Endodermal cell (in vitro differentiated cells): ENCODE measurements around the gene RBKS. TPM values are rescaled to one million over a fixed set of nuclear protein-coding genes. Genes with fewer than 3 reads are reported as not detected.

Experiments
- DNase-seq: peaks from one replicate; pipeline ENCODE4 v3.0.0-alpha.2; 2017
- H3K27ac ChIP-seq: 2 replicates; pipeline ENCODE4 v1.5.1; 2013; ENCODE audit warnings: mild to moderate bottlenecking, low read depth, low read length, moderate library complexity
- H3K27me3 ChIP-seq: 2 replicates; pipeline ENCODE4 v1.6.1; 2013; ENCODE audit warnings: mild to moderate bottlenecking, low read length, moderate library complexity; ENCODE audit not compliant: insufficient read depth, control insufficient read depth, poor library complexity, severe bottlenecking
- H3K36me3 ChIP-seq: 2 replicates; pipeline ENCODE4 v1.7.0; 2013; ENCODE audit warnings: mild to moderate bottlenecking, low read length, moderate library complexity; ENCODE audit not compliant: control insufficient read depth, insufficient read depth
- H3K4me1 ChIP-seq: one replicate; pipeline ENCODE4 v1.7.0; 2013; ENCODE audit warnings: low read length; ENCODE audit not compliant: control insufficient read depth, insufficient read depth
- H3K4me3 ChIP-seq: 2 replicates; pipeline ENCODE4 v1.5.1; 2013; ENCODE audit warnings: mild to moderate bottlenecking, low read length, moderate library complexity
- H3K9ac ChIP-seq: 2 replicates; pipeline ENCODE4 v1.6.1; 2013; ENCODE audit warnings: mild to moderate bottlenecking, low read length, moderate library complexity; ENCODE audit not compliant: poor library complexity, severe bottlenecking; ENCODE audit errors: extremely low read depth
- H3K9me3 ChIP-seq: 2 replicates; pipeline ENCODE4 v1.6.1; 2013; ENCODE audit warnings: mild to moderate bottlenecking, low read length, moderate library complexity; ENCODE audit not compliant: control insufficient read depth
- H3K27ac Mint-ChIP-seq: 2 replicates; pipeline ENCODE4 v1.8.0; 2020; ENCODE audit warnings: mixed read lengths
- H3K27me3 Mint-ChIP-seq: 2 replicates; pipeline ENCODE4 v1.8.0; 2021; ENCODE audit warnings: mild to moderate bottlenecking, mixed read lengths; ENCODE audit not compliant: insufficient read depth
- H3K36me3 Mint-ChIP-seq: 2 replicates; pipeline ENCODE4 v1.8.0; 2020; ENCODE audit warnings: low read depth, mixed read lengths
- H3K4me1 Mint-ChIP-seq: 2 replicates; pipeline ENCODE4 v1.8.0; 2020; ENCODE audit warnings: mixed read lengths
- H3K4me3 Mint-ChIP-seq: 2 replicates; pipeline ENCODE4 v1.8.0; 2020; ENCODE audit warnings: mild to moderate bottlenecking, moderate library complexity, mixed read lengths
- H3K9me3 Mint-ChIP-seq: 2 replicates; pipeline ENCODE4 v1.8.0; 2020; ENCODE audit warnings: mild to moderate bottlenecking, mixed read lengths
- CTCF ChIP-seq: fragments of 200-600 bp; sonication (generic); conservative IDR thresholded peaks from 2 replicates; pipeline ENCODE4 v1.5.0; 2021; ENCODE audit warnings: antibody characterized with exemption, mild to moderate bottlenecking
- WGBS, 2 experiments: methylation state at CpG; one replicate each; pipeline versions ENCODE4 v1.1.5 to v1.1.7; 2013; ENCODE audit warnings: missing lambda C conversion rate in 2 of 2, mixed read lengths in 1 of 2; ENCODE audit not compliant: insufficient coverage in 1 of 2, insufficient read length in 1 of 2; 5-methylcytosine and 5-hydroxymethylcytosine counted together
- total RNA-seq, 2 donors: library from RNA; stranded (reverse); fragmentation: NEBNext Ultra II Directional in 1 of 2; extraction: Animal tissue kit (Norgen Biotek cat#: 25700) in 1 of 2; gene quantifications; 2 replicates in 1 of 2; 3 replicates in 1 of 2; pipeline ENCODE4 v1.2.1, GENCODE V29; 2021

Gene RBKS
- total RNA-seq, 2 donors from 2014 or later = 4.4 to 4.9 TPM

DNA sequence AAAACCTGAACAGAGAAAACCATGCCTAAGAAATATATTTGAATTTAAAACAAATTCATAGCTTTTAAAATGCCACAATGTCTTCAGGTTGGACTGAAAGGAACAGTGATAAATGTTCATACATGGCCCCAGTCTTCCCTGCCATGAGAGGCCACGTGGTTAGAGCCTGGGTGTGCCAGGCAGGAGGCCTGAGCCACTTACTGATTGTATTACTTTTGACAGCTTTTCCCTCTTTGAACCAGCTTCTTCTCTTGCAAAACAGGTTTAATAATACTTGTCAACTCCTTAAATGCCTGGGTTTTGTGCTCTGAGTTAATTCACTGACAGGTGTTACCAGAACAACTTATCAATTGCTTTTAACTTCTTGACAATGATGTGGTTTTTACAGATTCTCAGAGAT is 27.0 kb downstream of the RBKS start:
- no peak for DNase-seq
- Mint-ChIP-seq H3K36me3 (no peaks in the 10 kb centered on the region), H3K27me3 (peaks cover 57% of the 10 kb centered on the region), H3K9me3 (peaks cover 3% of the 10 kb centered on the region), H3K4me1 (peaks cover 8% of the 10 kb centered on the region), H3K27ac (no peak overlapping the region), H3K4me3 (no peak overlapping the region)
- H3K9ac ChIP-seq = no peak overlapping the region
- H3K4me1 ChIP-seq = peaks cover 4% of the 10 kb centered on the region
- H3K27ac ChIP-seq = no peak overlapping the region
- peaks cover 33% of the 10 kb centered on the region for H3K27me3 ChIP-seq
- H3K36me3 ChIP-seq = no peaks in the 10 kb centered on the region
- WGBS, 2 experiments = 51 to 67% methylated on average over 1 of the region's 1 CpG
- TF ChIP-seq CTCF = no peak
- H3K4me3 ChIP-seq = no peak overlapping the region
- H3K9me3 ChIP-seq = peaks cover 5% of the 10 kb centered on the region

DNA sequence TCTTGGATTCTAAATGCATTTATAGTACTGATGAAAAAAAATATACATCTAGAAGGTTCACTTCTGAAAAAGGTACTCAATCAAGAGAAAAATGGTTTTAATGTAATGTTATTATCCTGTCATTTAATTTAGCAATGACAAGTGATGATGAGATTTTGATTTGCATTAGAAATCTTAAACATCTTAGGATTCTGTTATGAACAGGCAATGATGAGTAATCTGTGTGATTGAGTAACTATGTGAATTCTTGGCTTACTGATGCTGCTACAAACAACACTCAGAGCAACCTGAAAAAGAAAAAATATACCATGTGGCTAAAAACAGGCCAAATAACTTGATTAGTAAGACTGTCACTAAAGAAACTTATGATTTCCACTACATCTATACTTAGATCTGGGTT is 30.1 kb downstream of the RBKS start:
- no peak overlapping the region for H3K9ac ChIP-seq
- H3K27me3 ChIP-seq = peaks cover 12% of the 10 kb centered on the region
- Mint-ChIP-seq H3K4me1 (peaks cover 8% of the 10 kb centered on the region), H3K27ac (no peak overlapping the region), H3K36me3 (no peaks in the 10 kb centered on the region), H3K9me3 (peaks cover 21% of the 10 kb centered on the region), H3K4me3 (no peak overlapping the region), H3K27me3 (peaks cover 47% of the 10 kb centered on the region)
- H3K27ac ChIP-seq = no peak overlapping the region
- H3K4me3 ChIP-seq = no peak overlapping the region
- no peaks in the 10 kb centered on the region for H3K36me3 ChIP-seq
- DNase-seq = no peak
- H3K4me1 ChIP-seq = peaks cover 4% of the 10 kb centered on the region
- no peak for TF ChIP-seq CTCF
- H3K9me3 ChIP-seq = peaks cover 24% of the 10 kb centered on the region

DNA sequence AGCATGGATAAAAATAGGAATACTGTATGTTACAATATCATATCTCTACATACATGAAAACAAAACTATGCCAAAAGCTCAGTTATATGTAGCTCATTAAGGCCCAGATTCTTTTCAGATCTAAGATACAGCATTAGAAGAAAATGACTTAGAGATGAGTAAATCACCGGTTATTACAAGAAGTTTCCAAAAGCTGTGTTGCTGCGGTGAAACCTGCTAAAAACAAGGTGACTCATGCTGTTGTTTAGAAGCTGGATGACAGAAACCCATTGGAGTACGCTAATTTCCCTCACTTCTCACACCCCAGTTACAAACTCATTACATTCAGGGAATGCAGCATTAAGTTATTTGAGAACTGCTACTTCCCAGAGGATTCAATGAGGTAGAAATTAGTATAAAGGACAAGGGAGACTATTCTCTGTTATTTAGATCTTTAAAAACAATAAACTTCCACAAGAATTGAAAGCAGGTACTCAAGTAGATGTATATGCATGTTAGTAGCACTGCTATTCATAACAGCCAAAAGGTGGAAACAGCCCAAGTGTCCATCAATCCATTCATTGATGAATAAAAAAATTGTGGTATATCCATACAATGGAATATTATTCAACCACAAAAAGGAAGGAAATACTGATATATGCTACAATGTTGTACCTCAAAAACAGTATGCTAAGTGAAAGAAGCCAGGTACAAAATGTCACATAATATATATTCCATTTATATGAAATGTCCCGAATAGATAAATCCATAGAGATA is 32.6 kb downstream of the RBKS start:
- Mint-ChIP-seq H3K4me3 (no peak overlapping the region), H3K4me1 (no peaks in the 10 kb centered on the region), H3K27me3 (peaks cover 29% of the 10 kb centered on the region), H3K27ac (no peak overlapping the region), H3K9me3 (peaks cover 23% of the 10 kb centered on the region), H3K36me3 (no peaks in the 10 kb centered on the region)
- peaks cover 12% of the 10 kb centered on the region for H3K27me3 ChIP-seq
- H3K9ac ChIP-seq = no peak overlapping the region
- no peak for DNase-seq
- H3K36me3 ChIP-seq = no peaks in the 10 kb centered on the region
- H3K4me3 ChIP-seq = no peak overlapping the region
- no peak overlapping the region for H3K27ac ChIP-seq
- 91% methylated on average over 4 of the region's 4 CpGs; no CpG with 5 or more reads in 1 of the 2 experiments for WGBS, 2 experiments
- no peaks in the 10 kb centered on the region for H3K4me1 ChIP-seq
- peaks cover 27% of the 10 kb centered on the region for H3K9me3 ChIP-seq
- no peak for TF ChIP-seq CTCF
